ENCODE results near the gene KAT2A. TPM values are rescaled to one million over a fixed set of nuclear protein-coding genes. Genes with fewer than 3 reads are reported as not detected.

Gene KAT2A
- total and polyA plus RNA-seq, 9 of the 15 experiments (the other 6 are each of a cell fraction or from before 2014, with no cell fraction given) = 1.5 to 80.4 (median 31.9) TPM

- TF ChIP-seq, protein P1, sequence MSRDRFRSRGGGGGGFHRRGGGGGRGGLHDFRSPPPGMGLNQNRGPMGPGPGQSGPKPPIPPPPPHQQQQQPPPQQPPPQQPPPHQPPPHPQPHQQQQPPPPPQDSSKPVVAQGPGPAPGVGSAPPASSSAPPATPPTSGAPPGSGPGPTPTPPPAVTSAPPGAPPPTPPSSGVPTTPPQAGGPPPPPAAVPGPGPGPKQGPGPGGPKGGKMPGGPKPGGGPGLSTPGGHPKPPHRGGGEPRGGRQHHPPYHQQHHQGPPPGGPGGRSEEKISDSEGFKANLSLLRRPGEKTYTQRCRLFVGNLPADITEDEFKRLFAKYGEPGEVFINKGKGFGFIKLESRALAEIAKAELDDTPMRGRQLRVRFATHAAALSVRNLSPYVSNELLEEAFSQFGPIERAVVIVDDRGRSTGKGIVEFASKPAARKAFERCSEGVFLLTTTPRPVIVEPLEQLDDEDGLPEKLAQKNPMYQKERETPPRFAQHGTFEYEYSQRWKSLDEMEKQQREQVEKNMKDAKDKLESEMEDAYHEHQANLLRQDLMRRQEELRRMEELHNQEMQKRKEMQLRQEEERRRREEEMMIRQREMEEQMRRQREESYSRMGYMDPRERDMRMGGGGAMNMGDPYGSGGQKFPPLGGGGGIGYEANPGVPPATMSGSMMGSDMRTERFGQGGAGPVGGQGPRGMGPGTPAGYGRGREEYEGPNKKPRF (IDR thresholded peaks at IDR 0.05; ENCODE audit: low read depth, low read length) = no peak
- TF ChIP-seq CBX1 (IDR thresholded peaks at IDR 0.05; ENCODE audit: low read depth) (no peak), NKRF (IDR thresholded peaks at IDR 0.05; ENCODE audit: borderline replicate concordance) (peak; percentile 40; the same call in 1 of the 2 replicates), SNIP1 (IDR thresholded peaks at IDR 0.05; ENCODE audit: low read depth) (no peak), EZH2 (IDR thresholded peaks at IDR 0.05; ENCODE audit: borderline replicate concordance, low read depth, low read length) (no peak), MBD2 (IDR thresholded peaks at IDR 0.05; ENCODE audit: borderline replicate concordance, low read depth) (peak; percentile 54; the same call in 1 of the 2 replicates), NRF1 (conservative IDR thresholded peaks at IDR 0.05 in 1 of 2, IDR thresholded peaks at IDR 0.05 in 1 of 2) (peak; percentile 94 to 95), DACH1 (IDR thresholded peaks at IDR 0.05; ENCODE audit: partially characterized antibody) (no peak), KDM5B (IDR thresholded peaks at IDR 0.05; ENCODE audit: insufficient replicate concordance, low read depth, low read length) (peak; percentile 55), ATF7 (IDR thresholded peaks at IDR 0.05) (0 out of 2 replicates have a peak, but pooled peaks have one; percentile 24), ZNF143 (CRISPR knock-in tag; IDR thresholded peaks at IDR 0.05) (peak; percentile 89), SAFB2 (IDR thresholded peaks at IDR 0.05; ENCODE audit: borderline replicate concordance, low read depth, low read length, severe bottlenecking) (no peak), ELK3 (CRISPR knock-in tag; IDR thresholded peaks at IDR 0.05) (no peak), MAZ (CRISPR knock-in tag; conservative IDR thresholded peaks at IDR 0.05 in 1 of 2, IDR thresholded peaks at IDR 0.05 in 1 of 2) (peak; percentile 22 to 41; a peak in 1 of 4 replicates), SAFB (IDR thresholded peaks at IDR 0.05; ENCODE audit: borderline replicate concordance, low read depth, low read length) (no peak), ZNF740 (CRISPR knock-in tag; IDR thresholded peaks at IDR 0.05) (no peak), ZNF740 (tag; IDR thresholded peaks at IDR 0.05) (peak in 1 of 2 experiments; percentile 84; a peak in 2 of 4 replicates)
Observed at GRCh38 chr17:42120770-42121769, at the start of gene KAT2A (continued).
